ENCODE measurements around the gene SPEN. TPM values are rescaled to one million over a fixed set of nuclear protein-coding genes. Genes with fewer than 3 reads are reported as not detected.

Gene SPEN
- total and polyA plus RNA-seq, 9 of the 15 experiments (the other 6 are each of a cell fraction or from before 2014, with no cell fraction given), result 5.7 to 87.5 (median 27.2) TPM

DNA sequence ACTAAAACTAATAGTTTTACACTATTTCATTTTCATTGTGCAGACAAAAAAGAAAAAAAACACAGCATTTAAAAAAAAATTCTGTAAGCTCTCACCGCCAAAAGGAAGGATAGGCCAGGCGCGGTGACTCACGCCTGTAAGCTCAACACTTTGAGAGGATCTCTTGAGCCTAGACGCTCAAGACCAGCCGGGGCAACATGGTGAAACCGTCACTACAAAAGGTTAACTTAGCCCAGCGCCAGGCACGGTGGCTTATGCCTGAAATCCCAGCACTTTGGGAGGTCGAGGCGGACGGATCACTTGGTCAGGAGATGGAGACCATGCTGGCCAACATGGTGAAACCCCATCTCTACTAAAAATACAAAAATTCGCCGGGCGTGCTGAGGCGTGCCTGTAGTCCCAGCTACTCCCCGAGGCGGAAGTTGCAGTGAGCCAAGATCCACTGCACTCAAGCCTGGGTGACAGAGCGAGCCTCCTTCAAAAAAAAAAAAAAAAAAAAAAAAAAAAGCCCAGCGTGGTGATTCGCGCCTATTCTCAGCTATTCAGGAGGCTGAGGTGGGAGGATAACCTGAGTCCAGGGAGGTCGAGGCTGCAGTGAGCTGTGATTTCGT lies 14.3 kb upstream of the SPEN start (continued):
- TF ChIP-seq, protein P1, sequence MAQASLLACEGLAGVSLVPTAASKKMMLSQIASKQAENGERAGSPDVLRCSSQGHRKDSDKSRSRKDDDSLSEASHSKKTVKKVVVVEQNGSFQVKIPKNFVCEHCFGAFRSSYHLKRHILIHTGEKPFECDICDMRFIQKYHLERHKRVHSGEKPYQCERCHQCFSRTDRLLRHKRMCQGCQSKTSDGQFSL (CRISPR knock-in tag; IDR thresholded peaks at IDR 0.05), result no peak
- TF ChIP-seq, protein P1 (tag; IDR thresholded peaks at IDR 0.05), result no peak
- TF ChIP-seq PTBP1 (IDR thresholded peaks at IDR 0.05; ENCODE audit: low read depth, low read length) (no peak), RBM39 (optimal IDR thresholded peaks at IDR 0.05; ENCODE audit: low read depth, low read length) (no peak), HES1 (IDR thresholded peaks at IDR 0.05; ENCODE audit: low read depth) (no peak), HOMEZ (CRISPR knock-in tag; IDR thresholded peaks at IDR 0.05) (no peak), SIX5 (IDR thresholded peaks at IDR 0.05; ENCODE audit: borderline replicate concordance in 1 of 2, insufficient read depth in 1 of 2, low read depth in 1 of 2, low read length in 2 of 2) (no peak), NFE2L1 (tag; IDR thresholded peaks at IDR 0.05; ENCODE audit: borderline replicate concordance, low read depth) (no peak), RHOXF2B (CRISPR knock-in tag; conservative IDR thresholded peaks at IDR 0.05) (0 out of 2 replicates have a peak, but pooled peaks have one; percentile 65), JUNB (CRISPR knock-in tag; conservative IDR thresholded peaks at IDR 0.05) (no peak), GTF2B (IDR thresholded peaks at IDR 0.05; ENCODE audit: extremely low read depth, insufficient read length) (no peak), FOXA3 (CRISPR knock-in tag; conservative IDR thresholded peaks at IDR 0.05 in 1 of 2, IDR thresholded peaks at IDR 0.05 in 1 of 2) (no peak), ZNF217 (CRISPR knock-in tag; IDR thresholded peaks at IDR 0.05) (no peak), ZKSCAN8 (CRISPR knock-in tag; IDR thresholded peaks at IDR 0.05) (no peak), FOSL1 (tag; conservative IDR thresholded peaks at IDR 0.05) (peak; percentile 86), HBP1 (CRISPR knock-in tag; IDR thresholded peaks at IDR 0.05) (no peak), NCOA1 (IDR thresholded peaks at IDR 0.05; ENCODE audit: low read depth) (no peak), CHCHD3 (CRISPR knock-in tag; IDR thresholded peaks at IDR 0.05) (no peak), MLX (CRISPR knock-in tag; conservative IDR thresholded peaks at IDR 0.05) (no peak)
- TF ChIP-seq, protein P2, sequence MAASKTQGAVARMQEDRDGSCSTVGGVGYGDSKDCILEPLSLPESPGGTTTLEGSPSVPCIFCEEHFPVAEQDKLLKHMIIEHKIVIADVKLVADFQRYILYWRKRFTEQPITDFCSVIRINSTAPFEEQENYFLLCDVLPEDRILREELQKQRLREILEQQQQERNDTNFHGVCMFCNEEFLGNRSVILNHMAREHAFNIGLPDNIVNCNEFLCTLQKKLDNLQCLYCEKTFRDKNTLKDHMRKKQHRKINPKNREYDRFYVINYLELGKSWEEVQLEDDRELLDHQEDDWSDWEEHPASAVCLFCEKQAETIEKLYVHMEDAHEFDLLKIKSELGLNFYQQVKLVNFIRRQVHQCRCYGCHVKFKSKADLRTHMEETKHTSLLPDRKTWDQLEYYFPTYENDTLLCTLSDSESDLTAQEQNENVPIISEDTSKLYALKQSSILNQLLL (CRISPR knock-in tag; IDR thresholded peaks at IDR 0.05; ENCODE audit: borderline replicate concordance), result no peak

Measured in K562 (cell line).